ENCODE measurements around the gene SLC7A9.

DNA sequence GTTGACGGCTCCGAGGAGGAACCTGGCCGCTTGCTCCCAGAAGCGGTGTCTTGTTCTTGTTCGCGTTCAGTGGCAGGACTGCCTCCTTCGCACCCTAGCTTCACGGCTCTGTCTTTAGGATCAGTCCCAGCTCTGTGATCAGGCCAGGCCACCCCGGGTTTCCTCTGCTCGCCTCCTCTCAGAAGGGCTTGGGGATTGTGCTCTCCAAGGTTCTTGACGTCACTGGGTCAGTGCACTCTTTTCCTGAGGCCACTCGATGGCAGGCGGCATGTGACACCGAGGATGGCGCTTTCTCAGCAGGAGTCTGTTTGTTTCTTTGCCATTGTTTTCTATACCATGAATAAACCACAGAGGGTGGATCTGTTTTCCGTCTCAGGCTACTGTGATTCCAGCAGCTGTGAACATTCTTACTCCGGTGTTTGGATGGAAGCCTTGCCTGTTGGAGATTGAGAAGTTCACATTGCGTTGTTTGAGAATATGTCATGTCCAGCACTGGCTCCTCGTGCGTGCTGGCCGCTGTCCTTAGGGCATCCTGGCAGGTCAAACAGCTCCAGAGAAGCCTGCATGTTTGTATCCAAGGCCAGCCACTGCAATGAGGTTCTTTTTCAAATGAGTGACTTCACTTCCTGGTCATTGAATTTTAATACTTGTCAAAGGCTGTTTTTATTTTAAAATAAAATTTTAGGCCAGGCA is 44.5 kb downstream of the SLC7A9 start:
- TF ChIP-seq, protein P1, sequence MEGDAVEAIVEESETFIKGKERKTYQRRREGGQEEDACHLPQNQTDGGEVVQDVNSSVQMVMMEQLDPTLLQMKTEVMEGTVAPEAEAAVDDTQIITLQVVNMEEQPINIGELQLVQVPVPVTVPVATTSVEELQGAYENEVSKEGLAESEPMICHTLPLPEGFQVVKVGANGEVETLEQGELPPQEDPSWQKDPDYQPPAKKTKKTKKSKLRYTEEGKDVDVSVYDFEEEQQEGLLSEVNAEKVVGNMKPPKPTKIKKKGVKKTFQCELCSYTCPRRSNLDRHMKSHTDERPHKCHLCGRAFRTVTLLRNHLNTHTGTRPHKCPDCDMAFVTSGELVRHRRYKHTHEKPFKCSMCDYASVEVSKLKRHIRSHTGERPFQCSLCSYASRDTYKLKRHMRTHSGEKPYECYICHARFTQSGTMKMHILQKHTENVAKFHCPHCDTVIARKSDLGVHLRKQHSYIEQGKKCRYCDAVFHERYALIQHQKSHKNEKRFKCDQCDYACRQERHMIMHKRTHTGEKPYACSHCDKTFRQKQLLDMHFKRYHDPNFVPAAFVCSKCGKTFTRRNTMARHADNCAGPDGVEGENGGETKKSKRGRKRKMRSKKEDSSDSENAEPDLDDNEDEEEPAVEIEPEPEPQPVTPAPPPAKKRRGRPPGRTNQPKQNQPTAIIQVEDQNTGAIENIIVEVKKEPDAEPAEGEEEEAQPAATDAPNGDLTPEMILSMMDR (IDR thresholded peaks at IDR 0.05) = no peak
- TF ChIP-seq POLR2A (IDR thresholded peaks at IDR 0.05) = no peak
